Measurements from ENCODE around the gene ARID3B. TPM values are rescaled to one million over a fixed set of nuclear protein-coding genes. Genes with fewer than 3 reads are reported as not detected.
"Not testable (repeated sequence)": the region's sequence is repeated elsewhere in the genome, so short reads cannot be mapped to it uniquely, and the experiment has no call there.

ARID3B gene
- total RNA-seq, 1 donor from 2014 or later, result 13.1 TPM

DNA sequence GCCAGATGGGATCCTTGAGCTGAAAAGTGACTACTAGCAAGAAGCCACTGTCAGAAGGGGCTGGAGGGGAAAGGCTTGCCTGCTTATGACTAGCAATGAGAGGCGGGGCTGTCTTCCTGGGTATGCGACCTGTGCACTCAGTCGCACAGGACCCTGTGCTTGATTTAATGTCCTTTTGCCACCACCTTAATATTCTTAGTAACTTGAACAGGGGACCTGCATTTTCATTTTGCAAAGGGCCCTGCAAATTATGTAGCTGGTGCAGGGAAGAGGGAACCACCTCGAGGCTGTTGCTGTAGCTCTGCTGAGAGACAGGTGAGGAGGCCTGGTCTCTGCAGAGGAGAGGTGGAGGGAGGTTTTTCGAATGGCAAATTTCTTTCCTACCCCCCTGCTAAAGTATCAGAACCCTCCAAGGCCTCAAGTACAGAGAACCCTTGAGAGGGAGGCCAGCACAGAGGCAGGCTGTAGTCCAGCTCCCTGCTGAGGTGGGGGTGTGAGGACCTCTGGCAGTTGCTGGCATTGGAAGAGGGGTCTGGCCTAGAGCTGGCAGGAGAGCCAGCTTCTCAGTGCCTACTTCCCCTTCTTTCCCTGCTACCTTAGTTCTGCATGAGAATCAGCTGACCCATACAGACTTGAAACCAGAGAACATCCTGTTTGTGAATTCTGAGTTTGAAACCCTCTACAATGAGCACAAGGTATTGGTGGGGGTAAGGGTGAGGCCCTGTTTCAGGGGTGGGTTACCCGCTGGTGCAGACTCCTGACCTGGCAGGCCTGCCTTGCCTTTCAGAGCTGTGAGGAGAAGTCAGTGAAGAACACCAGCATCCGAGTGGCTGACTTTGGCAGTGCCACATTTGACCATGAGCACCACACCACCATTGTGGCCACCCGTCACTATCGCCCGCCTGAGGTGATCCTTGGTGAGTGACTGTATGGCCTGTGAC, 86.0 kb downstream of the ARID3B start:
- H3K36me3 ChIP-seq (ENCODE audit: control insufficient read depth, insufficient read depth, low read length), result peaks cover 7% of the 10 kb centered on the region
- no peaks in the 10 kb centered on the region for H3K27me3 ChIP-seq (ENCODE audit: control insufficient read depth, insufficient read depth, low read length)
- H3K4me3 ChIP-seq (ENCODE audit: low read depth, low read length), result no peak overlapping the region
- TF ChIP-seq, protein P1, sequence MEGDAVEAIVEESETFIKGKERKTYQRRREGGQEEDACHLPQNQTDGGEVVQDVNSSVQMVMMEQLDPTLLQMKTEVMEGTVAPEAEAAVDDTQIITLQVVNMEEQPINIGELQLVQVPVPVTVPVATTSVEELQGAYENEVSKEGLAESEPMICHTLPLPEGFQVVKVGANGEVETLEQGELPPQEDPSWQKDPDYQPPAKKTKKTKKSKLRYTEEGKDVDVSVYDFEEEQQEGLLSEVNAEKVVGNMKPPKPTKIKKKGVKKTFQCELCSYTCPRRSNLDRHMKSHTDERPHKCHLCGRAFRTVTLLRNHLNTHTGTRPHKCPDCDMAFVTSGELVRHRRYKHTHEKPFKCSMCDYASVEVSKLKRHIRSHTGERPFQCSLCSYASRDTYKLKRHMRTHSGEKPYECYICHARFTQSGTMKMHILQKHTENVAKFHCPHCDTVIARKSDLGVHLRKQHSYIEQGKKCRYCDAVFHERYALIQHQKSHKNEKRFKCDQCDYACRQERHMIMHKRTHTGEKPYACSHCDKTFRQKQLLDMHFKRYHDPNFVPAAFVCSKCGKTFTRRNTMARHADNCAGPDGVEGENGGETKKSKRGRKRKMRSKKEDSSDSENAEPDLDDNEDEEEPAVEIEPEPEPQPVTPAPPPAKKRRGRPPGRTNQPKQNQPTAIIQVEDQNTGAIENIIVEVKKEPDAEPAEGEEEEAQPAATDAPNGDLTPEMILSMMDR (IDR thresholded peaks at IDR 0.05; ENCODE audit: insufficient read depth, low read length, poor library complexity, severe bottlenecking), result no peak
- DNase-seq (ENCODE audit: low read depth), result no peak

DNA sequence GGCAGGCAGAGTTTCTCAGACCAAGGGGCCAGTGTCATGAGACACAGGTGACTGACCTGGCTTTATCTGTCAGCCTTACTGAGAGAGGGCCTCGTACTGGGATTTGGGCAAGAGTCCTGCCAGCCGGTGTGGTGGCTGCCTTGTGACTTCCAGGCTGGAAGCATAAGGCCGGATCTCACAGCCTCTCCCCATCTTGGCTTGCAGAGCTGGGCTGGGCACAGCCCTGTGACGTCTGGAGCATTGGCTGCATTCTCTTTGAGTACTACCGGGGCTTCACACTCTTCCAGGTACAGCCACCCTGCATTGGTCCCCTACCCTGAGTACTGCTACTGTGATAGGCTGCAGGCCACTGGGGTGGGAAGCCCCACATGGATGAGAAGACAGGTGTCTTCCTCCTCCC, 86.7 kb downstream of the ARID3B start:
- TF ChIP-seq, protein P1 (IDR thresholded peaks at IDR 0.05; ENCODE audit: insufficient read depth, low read length, poor library complexity, severe bottlenecking), result no peak
- H3K4me3 ChIP-seq (ENCODE audit: low read depth, low read length), result no peak overlapping the region
- H3K27me3 ChIP-seq (ENCODE audit: control insufficient read depth, insufficient read depth, low read length), result no peaks in the 10 kb centered on the region
- peaks cover 5% of the 10 kb centered on the region for H3K36me3 ChIP-seq (ENCODE audit: control insufficient read depth, insufficient read depth, low read length)
- no peak for DNase-seq (ENCODE audit: low read depth)

DNA sequence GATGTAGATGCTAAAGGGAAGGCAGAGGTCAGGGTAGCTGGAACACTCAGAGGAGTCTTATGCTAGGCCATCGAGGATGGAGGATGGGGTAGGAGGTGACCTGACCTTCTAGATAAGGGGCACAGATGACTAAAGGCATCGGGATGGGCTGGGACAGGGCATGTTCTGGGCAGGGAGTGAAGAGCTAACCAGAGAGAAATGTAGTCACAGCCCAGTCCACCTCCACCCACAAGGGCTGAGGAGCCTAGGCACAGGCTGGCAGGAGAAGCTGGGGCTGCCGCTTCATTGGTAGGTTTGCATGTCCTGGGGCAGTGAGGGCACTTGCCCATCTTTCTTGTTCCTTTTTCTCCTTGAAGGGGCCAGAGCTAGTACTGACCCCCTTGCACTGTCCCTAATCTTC, 87.2 kb downstream of the ARID3B start:
- DNase-seq (ENCODE audit: low read depth), result no peak
- H3K27me3 ChIP-seq (ENCODE audit: control insufficient read depth, insufficient read depth, low read length), result no peaks in the 10 kb centered on the region
- TF ChIP-seq, protein P1 (IDR thresholded peaks at IDR 0.05; ENCODE audit: insufficient read depth, low read length, poor library complexity, severe bottlenecking), result no peak
- H3K4me3 ChIP-seq (ENCODE audit: low read depth, low read length), result no peak overlapping the region
- peaks cover 4% of the 10 kb centered on the region for H3K36me3 ChIP-seq (ENCODE audit: control insufficient read depth, insufficient read depth, low read length)

DNA sequence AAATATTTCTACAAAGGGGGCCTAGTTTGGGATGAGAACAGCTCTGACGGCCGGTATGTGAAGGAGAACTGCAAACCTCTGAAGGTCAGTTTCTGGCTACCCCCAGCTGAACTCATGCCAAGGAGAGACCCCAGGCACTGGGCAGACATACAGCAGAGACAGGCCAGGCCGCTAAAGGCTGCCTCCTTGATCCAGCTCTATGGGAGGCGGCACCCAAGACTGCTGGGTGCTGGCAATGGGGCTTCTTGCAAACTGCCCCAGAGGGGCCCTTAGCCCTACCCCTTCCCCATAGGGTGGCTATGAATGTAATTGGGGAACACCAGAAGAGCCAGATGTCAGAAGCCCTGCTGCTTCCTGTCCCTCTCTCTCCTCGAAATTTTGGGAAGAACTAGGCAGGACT, 87.9 kb downstream of the ARID3B start:
- Histone ChIP-seq H3K27me3 (ENCODE audit: control insufficient read depth, insufficient read depth, low read length) (no peaks in the 10 kb centered on the region), H3K36me3 (ENCODE audit: control insufficient read depth, insufficient read depth, low read length) (peaks cover 4% of the 10 kb centered on the region), H3K4me3 (ENCODE audit: low read depth, low read length) (no peak overlapping the region)
- TF ChIP-seq, protein P1 (IDR thresholded peaks at IDR 0.05; ENCODE audit: insufficient read depth, low read length, poor library complexity, severe bottlenecking), result no peak
- no peak for DNase-seq (ENCODE audit: low read depth)

- not testable (repeated sequence) for DNase-seq (ENCODE audit: low read depth); H3K27me3 ChIP-seq (ENCODE audit: control insufficient read depth, insufficient read depth, low read length); H3K4me3 ChIP-seq (ENCODE audit: low read depth, low read length); H3K36me3 ChIP-seq (ENCODE audit: control insufficient read depth, insufficient read depth, low read length)
Observed at GRCh38 chr15:74629696-74630095, 88.7 kb downstream of the ARID3B start.

- DNase-seq (ENCODE audit: low read depth), result no peak
- no peak overlapping the region for H3K4me3 ChIP-seq (ENCODE audit: low read depth, low read length)
- TF ChIP-seq, protein P1 (IDR thresholded peaks at IDR 0.05; ENCODE audit: insufficient read depth, low read length, poor library complexity, severe bottlenecking), result no peak
- peaks cover 4% of the 10 kb centered on the region for H3K36me3 ChIP-seq (ENCODE audit: control insufficient read depth, insufficient read depth, low read length)
- H3K27me3 ChIP-seq (ENCODE audit: control insufficient read depth, insufficient read depth, low read length), result no peaks in the 10 kb centered on the region
Observed at GRCh38 chr15:74630284-74631086, 89.5 kb downstream of the ARID3B start.

All from kidney epithelial cell (primary cell).